DND-41 (cell line): ENCODE results near the gene ACAD11.

Experiments
- ATAC-seq: fragments of 200-7000 bp; cut with Tn5 transposase; 3 replicates; pipeline ENCODE4 v1.9.1; 2021; ENCODE audit warnings: low read depth; ENCODE audit not compliant: insufficient read depth
- DNase-seq: peaks from one replicate; pipeline ENCODE4 v3.0.0-alpha.2; 2020
- H2AFZ ChIP-seq: 2 replicates; pipeline ENCODE4 v1.6.0; 2012; ENCODE audit warnings: low read depth, low read length
- H3K27ac ChIP-seq: 2 replicates; pipeline ENCODE4 v1.5.1; 2012; ENCODE audit warnings: low read length, inconsistent platforms
- H3K27me3 ChIP-seq: fragments of 200-600 bp; sonication (generic); 2 replicates; pipeline ENCODE4 v1.6.0; 2012; ENCODE audit warnings: low read length, mild to moderate bottlenecking, inconsistent platforms; ENCODE audit not compliant: insufficient read depth, poor library complexity
- H3K36me3 ChIP-seq: 2 replicates; pipeline ENCODE4 v1.5.1; 2012; ENCODE audit warnings: low read length, inconsistent platforms; ENCODE audit not compliant: insufficient read depth
- H3K4me1 ChIP-seq: 2 replicates; pipeline ENCODE4 v1.5.1; 2012; ENCODE audit warnings: mild to moderate bottlenecking, low read length; ENCODE audit not compliant: insufficient read depth
- H3K4me2 ChIP-seq: 2 replicates; pipeline ENCODE4 v1.6.0; 2012; ENCODE audit warnings: mild to moderate bottlenecking, moderate library complexity, low read length, inconsistent platforms; ENCODE audit not compliant: insufficient read depth
- H3K4me3 ChIP-seq, 2 experiments: fragments of 200-600 bp in 1 of 2; shearing (Covaris generic) in 1 of 2; 2 replicates each; pipeline ENCODE4 v1.5.1; 2012 to 2016; ENCODE audit warnings: inconsistent platforms in 2 of 2, low read length in 2 of 2, mild to moderate bottlenecking in 2 of 2, low read depth in 1 of 2, moderate library complexity in 1 of 2
- H3K79me2 ChIP-seq: 2 replicates; pipeline ENCODE4 v1.6.0; 2012; ENCODE audit warnings: low read length, inconsistent platforms; ENCODE audit not compliant: insufficient read depth
- H3K9ac ChIP-seq: 2 replicates; pipeline ENCODE4 v1.6.0; 2012; ENCODE audit warnings: low read depth, mild to moderate bottlenecking, inconsistent platforms, low read length, moderate library complexity
- H3K9me3 ChIP-seq: 2 replicates; pipeline ENCODE4 v1.5.1; 2012; ENCODE audit warnings: low read length, moderate library complexity, mild to moderate bottlenecking, inconsistent platforms; ENCODE audit not compliant: insufficient read depth, severe bottlenecking
- H4K20me1 ChIP-seq: 2 replicates; pipeline ENCODE4 v1.6.0; 2012; ENCODE audit warnings: low read length; ENCODE audit not compliant: insufficient read depth
- CTCF ChIP-seq: IDR thresholded peaks from 2 replicates; pipeline ENCODE4 v1.5.1; 2012; ENCODE audit warnings: borderline replicate concordance, low read length, moderate library complexity, mild to moderate bottlenecking; ENCODE audit not compliant: poor library complexity, severe bottlenecking; ENCODE audit errors: extremely low read depth
- EZH2 ChIP-seq: IDR thresholded peaks from 3 replicates; pipeline ENCODE4 v1.6.1; 2012; ENCODE audit warnings: borderline replicate concordance, low read depth, mild to moderate bottlenecking, moderate library complexity, low read length, inconsistent platforms; ENCODE audit not compliant: severe bottlenecking

ACAD11 gene

GRCh38 chr3:132624790-132625189 lies 34.8 kb downstream of the ACAD11 start:
- H4K20me1 ChIP-seq: no peaks in the 10 kb centered on the region
- H2AFZ ChIP-seq: no peak overlapping the region
- H3K79me2 ChIP-seq: no peaks in the 10 kb centered on the region
- no peak overlapping the region for H3K9ac ChIP-seq
- H3K36me3 ChIP-seq: peaks cover 17% of the 10 kb centered on the region; the same call in 1 of the 2 replicates
- DNase-seq (no peak), ATAC-seq (no peak)
- no peak overlapping the region for H3K27ac ChIP-seq
- H3K27me3 ChIP-seq: no peaks in the 10 kb centered on the region
- no peak overlapping the region for H3K4me3 ChIP-seq
- H3K4me2 ChIP-seq: no peak overlapping the region
- no peaks in the 10 kb centered on the region for H3K9me3 ChIP-seq
- no peaks in the 10 kb centered on the region for H3K4me1 ChIP-seq
- TF ChIP-seq CTCF (no peak), EZH2 (no peak)

GRCh38 chr3:132623646-132624045 lies 36.0 kb downstream of the ACAD11 start:
- Histone ChIP-seq H3K27me3 (no peaks in the 10 kb centered on the region), H3K27ac (no peak overlapping the region), H3K9me3 (no peaks in the 10 kb centered on the region), H4K20me1 (no peaks in the 10 kb centered on the region), H3K4me2 (no peak overlapping the region), H3K9ac (no peak overlapping the region), H3K79me2 (no peaks in the 10 kb centered on the region), H3K4me1 (no peaks in the 10 kb centered on the region), H2AFZ (no peak overlapping the region), H3K36me3 (peaks cover 17% of the 10 kb centered on the region; the same call in 1 of the 2 replicates), H3K4me3 (no peak overlapping the region)
- ATAC-seq (no peak), DNase-seq (no peak)
- TF ChIP-seq EZH2: no peak
- TF ChIP-seq CTCF: no peak

- Histone ChIP-seq H3K4me3 (no peak overlapping the region), H3K9me3 (no peaks in the 10 kb centered on the region), H3K4me2 (no peak overlapping the region), H3K79me2 (no peaks in the 10 kb centered on the region), H3K36me3 (peaks cover 17% of the 10 kb centered on the region; the same call in 1 of the 2 replicates), H3K4me1 (no peaks in the 10 kb centered on the region), H3K9ac (no peak overlapping the region), H2AFZ (no peak overlapping the region), H4K20me1 (no peaks in the 10 kb centered on the region), H3K27me3 (no peaks in the 10 kb centered on the region), H3K27ac (no peak overlapping the region)
- TF ChIP-seq CTCF: no peak
- TF ChIP-seq EZH2: no peak
- ATAC-seq (no peak), DNase-seq (no peak)
These were observed 36.8 kb downstream of the ACAD11 start for GRCh38 chr3:132622761-132623160.

GRCh38 chr3:132622148-132622547 lies 37.5 kb downstream of the ACAD11 start:
- no peak overlapping the region for H3K9ac ChIP-seq
- H3K27ac ChIP-seq: no peak overlapping the region
- no peak overlapping the region for H3K4me3 ChIP-seq
- H3K4me2 ChIP-seq: no peak overlapping the region
- no peaks in the 10 kb centered on the region for H3K9me3 ChIP-seq
- DNase-seq: no peak
- no peak for TF ChIP-seq CTCF
- TF ChIP-seq EZH2: no peak
- ATAC-seq: no peak
- no peaks in the 10 kb centered on the region for H4K20me1 ChIP-seq
- H3K79me2 ChIP-seq: no peaks in the 10 kb centered on the region
- peaks cover 17% of the 10 kb centered on the region; the same call in 1 of the 2 replicates for H3K36me3 ChIP-seq
- H3K4me1 ChIP-seq: no peaks in the 10 kb centered on the region
- H2AFZ ChIP-seq: no peak overlapping the region
- H3K27me3 ChIP-seq: no peaks in the 10 kb centered on the region
